Lower lobe of right lung (tissue), 2 donors: ENCODE data around the gene ANKFN1. TPM values are rescaled to one million over a fixed set of nuclear protein-coding genes. Genes with fewer than 3 reads are reported as not detected.

Source experiments
- ATAC-seq, 2 donors: fragments of 200-7000 bp; cut with Tn5 transposase; one replicate each; pipeline ENCODE4 v1.9.1; 2020 to 2022; ENCODE audit warnings: mild to moderate bottlenecking in 2 of 2, moderate library complexity in 2 of 2
- DNase-seq: peaks from one replicate; pipeline ENCODE4 v3.0.0-alpha.2; 2020
- H3K27ac ChIP-seq: fragments of 200-600 bp; one replicate; pipeline ENCODE4 v1.8.0; 2022
- H3K27me3 ChIP-seq: fragments of 200-600 bp; one replicate; pipeline ENCODE4 v1.8.0; 2022; ENCODE audit warnings: low read depth
- H3K36me3 ChIP-seq: fragments of 200-600 bp; one replicate; pipeline ENCODE4 v1.8.0; 2022; ENCODE audit warnings: mild to moderate bottlenecking
- H3K4me1 ChIP-seq: fragments of 200-600 bp; one replicate; pipeline ENCODE4 v1.8.0; 2022
- H3K4me3 ChIP-seq: fragments of 200-600 bp; one replicate; pipeline ENCODE4 v1.8.0; 2022; ENCODE audit warnings: mild to moderate bottlenecking
- H3K9me3 ChIP-seq: fragments of 200-600 bp; one replicate; pipeline ENCODE4 v1.8.0; 2022
- intact Hi-C: fragments of 100-400 bp; cut with DNase I; formaldehyde crosslinking; loops from one replicate; pipeline ENCODE4 v1.11.0; 2022
- total RNA-seq: library from RNA; stranded (reverse); fragmentation: NEBNext Ultra II Directional; extraction: Animal tissue kit (Norgen Biotek cat#: 25700); gene quantifications from one replicate; pipeline ENCODE4 v1.2.1, GENCODE V29; 2021
- TF ChIP-seq, protein P1 (sequence below): fragments of 200-600 bp; IDR thresholded peaks from one replicate; pipeline ENCODE4 v1.8.0; 2022; ENCODE audit warnings: antibody characterized with exemption, mild to moderate bottlenecking
- donor health status: DM: no; HTN: yes; CAD: no; lungs with severe emphysema.

Gene ANKFN1
- total RNA-seq, 1 donor from 2014 or later, result 4.3 TPM

DNA sequence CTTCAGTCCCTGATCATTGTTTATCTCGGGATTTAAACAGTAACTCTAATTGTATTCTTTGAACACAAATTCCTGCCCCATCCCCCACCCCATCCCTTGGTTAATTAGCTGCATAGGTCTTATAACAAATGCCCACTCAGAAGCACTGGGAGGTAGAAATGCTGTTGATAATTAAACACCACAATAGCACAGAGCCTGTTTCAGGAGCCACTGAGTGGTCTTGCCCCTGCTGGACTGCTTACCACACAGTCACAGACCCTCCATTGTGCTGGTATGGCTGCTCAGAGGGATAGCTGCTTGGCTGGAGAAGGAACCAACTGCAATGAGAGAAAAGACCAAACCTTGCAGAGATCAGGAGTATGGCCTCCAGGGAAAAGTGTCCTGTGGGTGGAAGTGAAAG is 214.1 kb downstream of the ANKFN1 start:
- H3K4me3 ChIP-seq, result no peak overlapping the region
- no peaks in the 10 kb centered on the region for H3K4me1 ChIP-seq
- ATAC-seq, result no peak
- TF ChIP-seq, protein P1, sequence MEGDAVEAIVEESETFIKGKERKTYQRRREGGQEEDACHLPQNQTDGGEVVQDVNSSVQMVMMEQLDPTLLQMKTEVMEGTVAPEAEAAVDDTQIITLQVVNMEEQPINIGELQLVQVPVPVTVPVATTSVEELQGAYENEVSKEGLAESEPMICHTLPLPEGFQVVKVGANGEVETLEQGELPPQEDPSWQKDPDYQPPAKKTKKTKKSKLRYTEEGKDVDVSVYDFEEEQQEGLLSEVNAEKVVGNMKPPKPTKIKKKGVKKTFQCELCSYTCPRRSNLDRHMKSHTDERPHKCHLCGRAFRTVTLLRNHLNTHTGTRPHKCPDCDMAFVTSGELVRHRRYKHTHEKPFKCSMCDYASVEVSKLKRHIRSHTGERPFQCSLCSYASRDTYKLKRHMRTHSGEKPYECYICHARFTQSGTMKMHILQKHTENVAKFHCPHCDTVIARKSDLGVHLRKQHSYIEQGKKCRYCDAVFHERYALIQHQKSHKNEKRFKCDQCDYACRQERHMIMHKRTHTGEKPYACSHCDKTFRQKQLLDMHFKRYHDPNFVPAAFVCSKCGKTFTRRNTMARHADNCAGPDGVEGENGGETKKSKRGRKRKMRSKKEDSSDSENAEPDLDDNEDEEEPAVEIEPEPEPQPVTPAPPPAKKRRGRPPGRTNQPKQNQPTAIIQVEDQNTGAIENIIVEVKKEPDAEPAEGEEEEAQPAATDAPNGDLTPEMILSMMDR, result no peak
- no peak overlapping the region for H3K27ac ChIP-seq
- no peaks in the 10 kb centered on the region for H3K36me3 ChIP-seq
- no peaks in the 10 kb centered on the region for H3K9me3 ChIP-seq
- intact Hi-C loops, result no loop called here
- no peaks in the 10 kb centered on the region for H3K27me3 ChIP-seq
- no peak for DNase-seq

DNA sequence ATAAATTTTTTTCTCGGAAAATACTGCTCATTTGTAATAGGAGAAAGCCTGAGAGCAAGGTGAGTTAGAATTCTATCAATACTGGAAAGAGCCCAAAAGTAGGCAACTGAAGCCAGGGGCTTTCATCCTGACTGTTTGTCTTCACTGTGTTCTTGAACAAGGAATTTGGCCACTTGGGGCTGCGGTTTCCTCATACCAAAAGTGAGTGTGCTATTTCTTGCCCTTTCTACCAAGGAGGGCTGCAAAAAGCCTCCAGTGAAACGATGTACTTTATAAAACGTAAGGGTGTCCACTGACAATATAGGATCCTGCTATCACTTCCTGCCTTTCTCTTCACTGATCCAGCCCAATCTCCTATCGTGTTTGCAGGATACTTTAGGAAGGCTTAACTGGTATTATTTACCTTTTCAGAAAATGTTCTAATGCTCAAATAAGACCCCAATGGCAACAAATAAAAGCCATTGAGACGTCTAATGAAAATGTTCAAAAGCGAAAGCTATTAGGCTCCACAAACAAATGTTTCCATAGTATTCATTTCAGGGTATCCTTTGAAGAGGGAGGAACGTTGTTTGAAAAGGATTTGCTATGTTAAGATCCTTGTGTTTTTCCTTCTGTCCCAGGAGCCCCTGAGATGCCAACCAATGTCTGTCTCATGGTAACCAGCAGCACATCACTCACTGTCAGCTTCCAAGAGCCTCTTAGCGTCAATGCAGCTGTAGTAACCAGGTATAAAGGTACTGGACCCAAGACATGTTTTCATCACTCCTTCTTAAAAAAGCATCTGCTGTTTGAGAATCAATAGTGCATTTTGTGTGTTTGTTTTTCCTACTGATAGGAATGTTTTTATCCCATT is 220.9 kb downstream of the ANKFN1 start:
- H3K9me3 ChIP-seq, result no peaks in the 10 kb centered on the region
- H3K27ac ChIP-seq, result no peak overlapping the region
- DNase-seq (peak; percentile 48), ATAC-seq (peak; percentile 72 to 85)
- peaks cover 4% of the 10 kb centered on the region for H3K4me1 ChIP-seq
- H3K4me3 ChIP-seq, result no peak overlapping the region
- TF ChIP-seq, protein P1, result no peak
- H3K36me3 ChIP-seq, result no peaks in the 10 kb centered on the region
- intact Hi-C loops, result no loop called here
- H3K27me3 ChIP-seq, result no peaks in the 10 kb centered on the region

DNA sequence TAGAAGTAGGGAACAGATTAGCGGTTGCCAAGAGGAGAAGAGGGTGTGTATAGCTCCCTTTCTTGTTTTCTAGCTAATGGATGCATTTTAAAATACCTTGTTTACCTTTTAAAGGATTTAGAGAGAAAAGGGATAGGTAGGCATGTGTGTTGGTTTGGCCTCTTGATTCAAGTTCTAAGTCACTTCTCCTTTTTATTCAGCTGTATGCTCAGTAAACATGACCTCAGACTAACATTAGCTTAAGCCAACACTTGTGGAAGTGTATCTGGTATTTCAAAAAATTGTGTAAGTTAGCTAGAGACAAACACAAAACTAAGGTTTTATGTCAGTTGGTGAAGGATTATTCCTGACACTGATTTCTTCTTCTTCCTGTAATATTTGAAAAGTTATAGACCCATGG is 236.1 kb downstream of the ANKFN1 start:
- H3K27ac ChIP-seq, result no peak overlapping the region
- no peak for DNase-seq
- TF ChIP-seq, protein P1, result no peak
- H3K9me3 ChIP-seq, result peaks cover 7% of the 10 kb centered on the region
- no peaks in the 10 kb centered on the region for H3K36me3 ChIP-seq
- no peaks in the 10 kb centered on the region for H3K27me3 ChIP-seq
- no peak overlapping the region for H3K4me3 ChIP-seq
- no peaks in the 10 kb centered on the region for H3K4me1 ChIP-seq
- intact Hi-C loops, result no loop called here
- ATAC-seq, result peak in 1 of 2 donors; percentile 79

DNA sequence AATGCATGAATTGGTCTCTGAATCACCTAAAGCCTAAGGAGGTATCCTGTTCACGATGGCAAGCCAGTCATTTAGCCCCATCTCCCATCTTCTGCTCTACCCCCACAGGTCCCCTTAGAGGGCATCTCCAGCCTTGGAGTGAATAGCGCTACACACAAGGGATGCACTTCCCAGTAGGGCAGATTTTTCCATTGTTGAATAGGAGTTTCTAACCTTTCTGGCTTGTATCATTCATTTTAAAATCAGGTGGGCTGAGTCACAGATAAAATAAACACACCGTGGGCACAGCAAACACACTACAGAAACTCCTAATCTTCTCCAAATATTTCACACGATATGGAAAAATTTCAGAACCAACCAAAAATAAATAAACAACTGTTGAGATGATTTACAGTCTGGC is 239.0 kb downstream of the ANKFN1 start:
- no peak overlapping the region for H3K27ac ChIP-seq
- DNase-seq (no peak), ATAC-seq (no peak)
- H3K36me3 ChIP-seq, result no peaks in the 10 kb centered on the region
- intact Hi-C loops, result no loop called here
- H3K4me1 ChIP-seq, result no peaks in the 10 kb centered on the region
- H3K27me3 ChIP-seq, result no peaks in the 10 kb centered on the region
- no peak overlapping the region for H3K4me3 ChIP-seq
- TF ChIP-seq, protein P1, result no peak
- H3K9me3 ChIP-seq, result peaks cover 7% of the 10 kb centered on the region

DNA sequence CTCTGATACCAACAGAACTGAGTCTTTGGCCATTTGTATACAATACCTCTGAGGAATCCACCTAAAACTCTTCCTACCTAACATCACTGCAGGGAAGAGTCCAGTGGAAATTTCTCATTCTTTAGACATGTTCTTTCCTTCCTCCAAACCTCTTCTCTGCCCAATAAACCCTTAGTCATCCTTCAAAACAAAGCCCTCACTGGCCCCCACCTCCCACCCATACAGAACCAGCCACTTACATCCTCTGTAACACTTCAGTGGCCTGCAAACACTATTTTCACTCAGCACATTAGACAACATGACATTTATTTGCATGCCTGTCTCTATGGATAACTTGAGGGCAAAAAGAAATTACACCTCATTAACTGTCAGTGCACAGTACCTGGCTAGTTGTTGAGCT is 239.9 kb downstream of the ANKFN1 start:
- H3K27me3 ChIP-seq, result no peaks in the 10 kb centered on the region
- DNase-seq (no peak), ATAC-seq (no peak)
- TF ChIP-seq, protein P1, result no peak
- H3K36me3 ChIP-seq, result no peaks in the 10 kb centered on the region
- no peak overlapping the region for H3K27ac ChIP-seq
- intact Hi-C loops, result no loop called here
- H3K4me1 ChIP-seq, result no peaks in the 10 kb centered on the region
- peaks cover 7% of the 10 kb centered on the region for H3K9me3 ChIP-seq
- H3K4me3 ChIP-seq, result no peak overlapping the region
